Measurements from ENCODE around the gene ZCCHC14. TPM values are rescaled to one million over a fixed set of nuclear protein-coding genes. Genes with fewer than 3 reads are reported as not detected.

The ZCCHC14 gene
- total RNA-seq, 1 experiment from 2014 or later, result 27.7 TPM

GRCh38 chr16:87535457-87535854 is 42.6 kb upstream of the ZCCHC14 start:
- H3K9me3 Mint-ChIP-seq, result peaks cover 41% of the 10 kb centered on the region in 2 experiments

More at GRCh38 chr16:87535457-87535854, 42.6 kb upstream of the ZCCHC14 start:
- no peak overlapping the region for H2AFZ ChIP-seq (ENCODE audit: low read length)
- H3T11ph ChIP-seq (ENCODE audit: low read length), result no peak overlapping the region
- peaks cover 55% of the 10 kb centered on the region for H3K27me3 Mint-ChIP-seq (ENCODE audit: low read depth)
- no peaks in the 10 kb centered on the region for H3K23me2 ChIP-seq (ENCODE audit: insufficient read length, low read depth, low read length, poor library complexity, severe bottlenecking)
- H3K79me1 ChIP-seq (ENCODE audit: insufficient read depth, low read depth, low read length, poor library complexity, severe bottlenecking), result no peaks in the 10 kb centered on the region
- H3K4me3 Mint-ChIP-seq, result no peak overlapping the region
- peaks cover 10% of the 10 kb centered on the region for H3K9me3 ChIP-seq (ENCODE audit: control insufficient read depth, low read depth, low read length)
- WGBS (ENCODE audit: extremely low coverage, insufficient read length, low lambda C conversion rate), result no CpG with 5 or more reads among the region's 3 CpGs
- H3K27ac ChIP-seq (ENCODE audit: insufficient read length, low read depth, low read length), result no peak overlapping the region
- DNase-seq, result no peak
- peaks cover 23 to 25% of the 10 kb centered on the region in 2 experiments for H3K4me1 Mint-ChIP-seq
- no peak overlapping the region for H3K56ac ChIP-seq (ENCODE audit: insufficient read length, low read depth, low read length)
- no peaks in the 10 kb centered on the region for H3K79me2 ChIP-seq (ENCODE audit: insufficient read depth, low read length)
- no peak overlapping the region for H4K8ac ChIP-seq (replicated peaks; ENCODE audit: insufficient read length, low read depth, low read length)
- no peak overlapping the region for H3K23ac ChIP-seq (ENCODE audit: insufficient read length, low read depth, low read length)
- H4K5ac ChIP-seq (ENCODE audit: insufficient read length, low read depth, low read length), result no peak overlapping the region
- no peak overlapping the region for H3K14ac ChIP-seq (ENCODE audit: insufficient read depth, low read length)
- no peak overlapping the region for H2BK5ac ChIP-seq (ENCODE audit: insufficient read length, low read length)
- no peak overlapping the region for H2AK5ac ChIP-seq (ENCODE audit: insufficient read length, low read length)
- no peak overlapping the region for H3K4ac ChIP-seq (ENCODE audit: low read depth, low read length)
- peaks cover 2% of the 10 kb centered on the region; the same call in 1 of the 2 replicates for H3K4me1 ChIP-seq (ENCODE audit: insufficient read depth, low read length)
- no peak overlapping the region for H3K27ac Mint-ChIP-seq
- no peak overlapping the region for H4K91ac ChIP-seq (ENCODE audit: insufficient read length, low read depth, low read length)
- H2BK20ac ChIP-seq (ENCODE audit: low read depth, low read length, poor library complexity, severe bottlenecking), result no peak overlapping the region
- no peak overlapping the region for H3K4me2 ChIP-seq (ENCODE audit: insufficient read depth, insufficient read length, low read length)
- H2BK120ac ChIP-seq (ENCODE audit: low read depth, low read length, poor library complexity, severe bottlenecking), result no peak overlapping the region
- no peaks in the 10 kb centered on the region for H3K27me3 ChIP-seq (ENCODE audit: insufficient read depth, low read length)
- H3K9ac ChIP-seq (ENCODE audit: extremely low read depth, insufficient read length, low read length), result no peak overlapping the region
- no peak overlapping the region for H2BK12ac ChIP-seq (ENCODE audit: insufficient read length, low read depth, low read length)
- no peaks in the 10 kb centered on the region for H4K20me1 ChIP-seq (ENCODE audit: control insufficient read depth, insufficient read depth, insufficient read length)
- no peak overlapping the region for H3K18ac ChIP-seq (ENCODE audit: insufficient read length, low read depth, low read length)
- no peak for TF ChIP-seq CTCF (conservative IDR thresholded peaks at IDR 0.05)
- H2BK15ac ChIP-seq (ENCODE audit: low read depth, low read length), result no peak overlapping the region
- peaks cover 4 to 21% (median 5%) of the 10 kb centered on the region in 3 experiments; a peak in 6 of 7 replicates for H3K36me3 Mint-ChIP-seq (ENCODE audit: insufficient read depth in 1 of 3, low read depth in 3 of 3)
